ENCODE results near the gene RUNX2. TPM values are rescaled to one million over a fixed set of nuclear protein-coding genes. Genes with fewer than 3 reads are reported as not detected.

RUNX2 gene
- total and polyA plus RNA-seq, 9 of the 15 experiments (the other 6 are each of a cell fraction or from before 2014, with no cell fraction given): 0.29 to 1.00 (median 0.43) TPM

- TF ChIP-seq STAT5B (CRISPR knock-in tag; IDR thresholded peaks at IDR 0.05) (no peak), ZNF311 (CRISPR knock-in tag; IDR thresholded peaks at IDR 0.05) (0 out of 2 replicates have a peak, but pooled peaks have one; percentile 8), ZFP1 (CRISPR knock-in tag; IDR thresholded peaks at IDR 0.05) (no peak), RBBP5 (IDR thresholded peaks at IDR 0.05; ENCODE audit: borderline replicate concordance, insufficient read depth, low read length, poor library complexity, severe bottlenecking) (no peak), RBM22 (IDR thresholded peaks at IDR 0.05; ENCODE audit: low read depth, low read length, poor library complexity, severe bottlenecking) (no peak), ETV5 (CRISPR knock-in tag; IDR thresholded peaks at IDR 0.05; ENCODE audit: low read depth) (no peak), ZBTB33 (CRISPR knock-in tag; IDR thresholded peaks at IDR 0.05) (peak; percentile 67; the same call in 1 of the 2 replicates), ZNF384 (IDR thresholded peaks at IDR 0.05; ENCODE audit: low read depth, low read length) (peak; percentile 35), RNF219 (CRISPR knock-in tag; IDR thresholded peaks at IDR 0.05) (no peak), E2F6 (IDR thresholded peaks at IDR 0.05; ENCODE audit: borderline replicate concordance in 1 of 2, extremely low read depth in 1 of 2, insufficient read depth in 1 of 2, insufficient read length in 1 of 2, low read depth in 1 of 2, low read length in 1 of 2, poor library complexity in 1 of 2, severe bottlenecking in 1 of 2) (peak in 1 of 2 experiments; percentile 10)
Observed at GRCh38 chr6:45442716-45443115, 114.6 kb downstream of the RUNX2 start (continued).

All from K562 (cell line).